Measurements from ENCODE around the gene IL18. TPM values are rescaled to one million over a fixed set of nuclear protein-coding genes. Genes with fewer than 3 reads are reported as not detected.
"Not testable (repeated sequence)": the region's sequence is repeated elsewhere in the genome, so short reads cannot be mapped to it uniquely, and the experiment has no call there.

Gene IL18
- total and polyA plus RNA-seq, 2 of the 8 experiments (the other 6 are each of a cell fraction or from before 2014, with no cell fraction given): 0.29 to 0.84 TPM

- H3K27ac ChIP-seq (ENCODE audit: low read depth, low read length); H3K4ac ChIP-seq (replicated peaks; ENCODE audit: insufficient read length, low read depth, low read length); FAIRE-seq; H3K18ac ChIP-seq (ENCODE audit: extremely low read depth, low read length); H2BK20ac ChIP-seq (ENCODE audit: low read length); H3K9ac ChIP-seq (replicated peaks in 1 of 4; ENCODE audit: extremely low read depth in 1 of 4, low read depth in 3 of 4, low read length in 3 of 4); H2BK5ac ChIP-seq (ENCODE audit: low read depth, low read length); H4K5ac ChIP-seq (ENCODE audit: insufficient read length, low read depth, low read length); H3K56ac ChIP-seq (replicated peaks; ENCODE audit: insufficient read length, low read depth, low read length); H4K20me1 ChIP-seq (replicated peaks in 1 of 2; ENCODE audit: control insufficient read depth in 1 of 2, insufficient read depth in 2 of 2, low read length in 2 of 2); H3K14ac ChIP-seq (ENCODE audit: insufficient read length); H3K9me3 ChIP-seq (ENCODE audit: insufficient read depth in 2 of 2, low read depth in 1 of 2, low read length in 1 of 2); H3K36me3 ChIP-seq (ENCODE audit: control insufficient read depth in 2 of 4, insufficient read depth in 4 of 4, low read length in 3 of 4); H3K4me2 ChIP-seq (ENCODE audit: insufficient read depth in 1 of 2, low read depth in 2 of 2, low read length in 2 of 2); H3K23ac ChIP-seq (ENCODE audit: insufficient read length); DNase-seq (ENCODE audit: low read depth in 1 of 2, low spot score in 2 of 2); H3K27me3 ChIP-seq (replicated peaks in 1 of 4; ENCODE audit: control insufficient read depth in 3 of 4, extremely low read depth in 1 of 4, insufficient read depth in 3 of 4, low read length in 3 of 4); H3K79me2 ChIP-seq (ENCODE audit: control insufficient read depth in 1 of 2, insufficient read depth in 2 of 2, low read length in 2 of 2); H3K79me1 ChIP-seq (ENCODE audit: low read depth, low read length); H2BK15ac ChIP-seq (ENCODE audit: low read length); H3K4me3 ChIP-seq (ENCODE audit: extremely low read depth in 1 of 4, insufficient read depth in 2 of 4, low read depth in 3 of 4, low read length in 4 of 4); H3K23me2 ChIP-seq (ENCODE audit: low read depth, low read length); H4K8ac ChIP-seq (ENCODE audit: extremely low read depth, insufficient read depth, low read length); H2AFZ ChIP-seq (ENCODE audit: low read length); H2BK12ac ChIP-seq (ENCODE audit: low read depth, low read length); H2AK5ac ChIP-seq (ENCODE audit: low read depth, low read length); H3K4me1 ChIP-seq (replicated peaks in 1 of 4; ENCODE audit: control insufficient read depth in 3 of 4, insufficient read depth in 4 of 4, low read length in 3 of 4); POLR2A ChIA-PET (ENCODE audit: partially characterized antibody); H4K91ac ChIP-seq (replicated peaks; ENCODE audit: insufficient read length, low read length); H2BK120ac ChIP-seq (replicated peaks; ENCODE audit: low read depth, low read length): not testable (repeated sequence)
- WGBS, 2 experiments (ENCODE audit: extremely low coverage in 1 of 2, insufficient coverage in 1 of 2, insufficient read length in 1 of 2, insufficient replicate concordance in 2 of 2, low coverage in 1 of 2, low lambda C conversion rate in 2 of 2, missing lambda C conversion rate in 1 of 2): 92% methylated on average over 11 of the region's 11 CpGs; no CpG with 5 or more reads in 1 of the 2 experiments
- CTCF ChIA-PET (ENCODE audit: partially characterized antibody): interaction anchor here (0.7 to 0.9 kb wide), 2 partner anchors 24 to 56 kb away, joined by 3 read pairs; no protein-coding TSS in a partner anchor
These were observed 31.2 kb upstream of the IL18 start for GRCh38 chr11:112195113-112195512.

Data from H1 (cell line).